A673 (cell line): ENCODE measurements around the gene CPNE9. TPM values are rescaled to one million over a fixed set of nuclear protein-coding genes. Genes with fewer than 3 reads are reported as not detected.

ENCODE experiments used
- BruUV-seq: library from RNA; stranded (reverse); fragments of 400-500 nt; replicated peaks from 2 replicates; lab custom pipeline; 2021; lab: Mats Ljungman, UMichigan
- CTCF ChIA-PET: fragments of 300-600 bp; sonication (Branson Sonifier 250); formaldehyde crosslinking; loops from one replicate; lab custom pipeline; 2022; ENCODE audit warnings: antibody characterized with exemption; lab: Charles Lee
- POLR2A ChIA-PET: fragments of 300-600 bp; sonication (Branson Sonifier 250); formaldehyde crosslinking; loops from one replicate; lab custom pipeline; 2022; ENCODE audit warnings: antibody characterized with exemption; ENCODE audit not compliant: low non-redundant PET; lab: Charles Lee
- DNase-seq: peaks from one replicate; pipeline ENCODE4 v3.0.0-alpha.2; 2015; ENCODE audit warnings: low spot score
- H3K27ac ChIP-seq: fragments of 200-600 bp; sonication (generic); 2 replicates; pipeline ENCODE4 v1.5.1; 2016; ENCODE audit warnings: mixed run types, low read depth, mild to moderate bottlenecking, mixed read lengths, antibody characterized with exemption, low read length; ENCODE audit not compliant: poor library complexity, severe bottlenecking
- H3K27me3 ChIP-seq: fragments of 200-600 bp; sonication (generic); replicated peaks from 2 replicates; pipeline ENCODE4 v1.6.1; 2017; ENCODE audit warnings: mixed run types, low read depth, mild to moderate bottlenecking, mixed read lengths, antibody characterized with exemption, low read length; ENCODE audit not compliant: insufficient read depth, poor library complexity
- H3K36me3 ChIP-seq: fragments of 200-600 bp; sonication (generic); 2 replicates; pipeline ENCODE4 v1.6.1; 2016; ENCODE audit warnings: mixed run types, mild to moderate bottlenecking, mixed read lengths, antibody characterized with exemption, low read length; ENCODE audit not compliant: insufficient read depth, poor library complexity, severe bottlenecking
- H3K4me1 ChIP-seq: fragments of 200-600 bp; sonication (generic); 2 replicates; pipeline ENCODE4 v1.6.1; 2017; ENCODE audit warnings: mixed run types, mild to moderate bottlenecking, mixed read lengths, antibody characterized with exemption, low read length; ENCODE audit not compliant: insufficient read depth, poor library complexity, severe bottlenecking
- H3K4me3 ChIP-seq: fragments of 200-600 bp; sonication (generic); 2 replicates; pipeline ENCODE4 v1.5.1; 2016; ENCODE audit warnings: low read depth, mixed run types, mild to moderate bottlenecking, mixed read lengths, low read length; ENCODE audit not compliant: poor library complexity, severe bottlenecking
- H3K9me3 ChIP-seq: fragments of 200-600 bp; sonication (generic); 2 replicates; pipeline ENCODE4 v1.6.1; 2016; ENCODE audit warnings: mixed run types, low read depth, mild to moderate bottlenecking, mixed read lengths, antibody characterized with exemption, low read length; ENCODE audit not compliant: poor library complexity, severe bottlenecking
- CTCF ChIP-seq: fragments of 300-800, 200-600 bp; sonication (generic); conservative IDR thresholded peaks from 2 replicates; pipeline ENCODE4 v1.5.1; 2017; ENCODE audit warnings: low read depth, mild to moderate bottlenecking, antibody characterized with exemption, low read length, moderate library complexity, mixed read lengths
- EZH2 ChIP-seq: fragments of 200-600 bp; sonication (generic); IDR thresholded peaks from 2 replicates; pipeline ENCODE4 v1.6.1; 2017; ENCODE audit warnings: borderline replicate concordance, low read depth, mild to moderate bottlenecking, mixed read lengths, antibody characterized with exemption, low read length; ENCODE audit not compliant: poor library complexity, severe bottlenecking
- intact Hi-C: fragments of 100-400 bp; cut with micrococcal nuclease; formaldehyde crosslinking; loops from one replicate; pipeline ENCODE4 v1.10.0; 2022; ENCODE audit not compliant: unreplicated experiment
- total RNA-seq: library from RNA; stranded (reverse); gene quantifications from 2 replicates; pipeline ENCODE4 v1.2.3, GENCODE V29; 2021

Gene CPNE9
- total RNA-seq, 1 experiment from 2014 or later = not detected

GRCh38 chr3:9696480-9697220 is 7.0 kb upstream of the CPNE9 start:
- Histone ChIP-seq H3K27me3 (no peaks in the 10 kb centered on the region), H3K4me1 (no peaks in the 10 kb centered on the region), H3K9me3 (no peaks in the 10 kb centered on the region), H3K27ac (no peak overlapping the region), H3K4me3 (no peak overlapping the region), H3K36me3 (peaks cover 4% of the 10 kb centered on the region)
- POLR2A ChIA-PET = no interaction called here
- TF ChIP-seq EZH2 (no peak), CTCF (no peak)
- CTCF ChIA-PET = no interaction called here
- DNase-seq = no peak
- BruUV-seq = no TSS peak
- intact Hi-C loops = no loop called here

- no peaks in the 10 kb centered on the region for H3K36me3 ChIP-seq
- no peak overlapping the region for H3K27ac ChIP-seq
- H3K9me3 ChIP-seq = no peaks in the 10 kb centered on the region
- no peaks in the 10 kb centered on the region for H3K4me1 ChIP-seq
- POLR2A ChIA-PET = no interaction called here
- CTCF ChIA-PET = no interaction called here
- intact Hi-C loops = no loop called here
- DNase-seq = no peak
- no TSS peak for BruUV-seq
- H3K27me3 ChIP-seq = no peaks in the 10 kb centered on the region
- no peak overlapping the region for H3K4me3 ChIP-seq
- TF ChIP-seq CTCF = no peak
- no peak for TF ChIP-seq EZH2
These were observed 5.7 kb upstream of the CPNE9 start for GRCh38 chr3:9697892-9698291.

DNA sequence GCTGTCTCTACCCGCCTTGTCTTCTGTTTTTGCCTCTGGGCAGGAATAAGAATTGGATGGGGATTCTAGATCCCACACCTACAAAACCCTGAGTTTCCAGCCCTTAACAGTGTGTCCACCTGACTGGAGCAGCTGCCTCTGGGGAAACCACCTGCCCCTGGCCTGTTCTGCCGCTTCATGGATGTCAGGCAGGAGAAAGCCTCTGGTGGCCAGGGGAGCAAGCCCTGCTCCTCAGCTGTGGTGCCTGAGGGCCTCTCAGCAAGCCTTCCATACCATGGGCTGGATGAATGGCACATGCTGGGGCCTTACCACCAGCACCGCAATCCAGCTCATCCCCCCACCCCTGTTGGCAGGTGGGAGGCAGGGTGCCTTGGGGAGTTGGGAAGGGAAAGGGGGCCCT is 5.3 kb upstream of the CPNE9 start:
- CTCF ChIA-PET = no interaction called here
- H3K9me3 ChIP-seq = no peaks in the 10 kb centered on the region
- intact Hi-C loops = no loop called here
- POLR2A ChIA-PET = no interaction called here
- no TSS peak for BruUV-seq
- H3K4me1 ChIP-seq = no peaks in the 10 kb centered on the region
- H3K36me3 ChIP-seq = no peaks in the 10 kb centered on the region
- H3K27ac ChIP-seq = no peak overlapping the region
- H3K4me3 ChIP-seq = no peak overlapping the region
- no peak for TF ChIP-seq CTCF
- no peak for TF ChIP-seq EZH2
- DNase-seq = no peak
- no peaks in the 10 kb centered on the region for H3K27me3 ChIP-seq
